ENCODE data around the gene BNIP5. TPM values are rescaled to one million over a fixed set of nuclear protein-coding genes. Genes with fewer than 3 reads are reported as not detected.
"Not testable (repeated sequence)": the region's sequence is repeated elsewhere in the genome, so short reads cannot be mapped to it uniquely, and the experiment has no call there.

BNIP5 gene
- total RNA-seq, 1 donor from 2014 or later: not detected

DNA sequence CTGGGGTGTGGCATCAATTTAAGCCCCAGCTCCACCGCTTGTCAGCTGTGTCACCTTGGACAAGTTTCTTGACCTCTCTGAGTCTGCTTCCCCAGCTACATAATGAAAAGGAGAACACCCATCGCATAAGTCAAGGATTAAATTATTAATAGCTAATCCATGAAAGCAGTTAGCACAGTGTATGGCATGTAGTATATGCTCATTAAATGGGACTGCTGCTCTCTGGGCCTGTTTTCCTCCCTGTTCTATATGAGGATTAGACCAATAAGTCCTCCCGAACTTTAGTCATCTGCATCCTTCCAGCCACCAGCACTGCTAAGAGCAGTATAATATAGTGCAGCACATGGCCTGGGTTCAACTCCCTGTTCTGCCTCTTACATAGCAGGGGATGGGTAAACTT is 31.1 kb upstream of the BNIP5 start:
- no peaks in the 10 kb centered on the region for H3K36me3 Mint-ChIP-seq
- Histone ChIP-seq H4K20me1 (ENCODE audit: low read depth) (no peaks in the 10 kb centered on the region), H3K27ac (no peak overlapping the region), H3K36me3 (no peaks in the 10 kb centered on the region), H3K4me3 (no peak overlapping the region), H3K9ac (no peak overlapping the region), H3K79me2 (ENCODE audit: low read depth) (no peaks in the 10 kb centered on the region), H2AFZ (replicated peaks) (no peak overlapping the region), H3K4me1 (no peaks in the 10 kb centered on the region), H3F3A (ENCODE audit: low read depth) (no peaks in the 10 kb centered on the region), H3K4me2 (no peak overlapping the region), H3K9me3 (ENCODE audit: low read depth) (no peaks in the 10 kb centered on the region), H3K27me3 (no peaks in the 10 kb centered on the region)
- no peak for DNase-seq (ENCODE audit: low spot score)
- no peak overlapping the region for H3K27ac Mint-ChIP-seq
- TF ChIP-seq CTCF (IDR thresholded peaks at IDR 0.05): no peak
- no peak for TF ChIP-seq EZH2phosphoT487 (IDR thresholded peaks at IDR 0.05)
- no peak for TF ChIP-seq EZH2 (IDR thresholded peaks at IDR 0.05)
- H3K9me3 Mint-ChIP-seq: no peaks in the 10 kb centered on the region
- peaks cover 6% of the 10 kb centered on the region for H3K4me1 Mint-ChIP-seq
- H3K27me3 Mint-ChIP-seq (ENCODE audit: insufficient read depth, low read depth): peaks cover 6% of the 10 kb centered on the region
- H3K4me3 Mint-ChIP-seq: no peak overlapping the region

DNA sequence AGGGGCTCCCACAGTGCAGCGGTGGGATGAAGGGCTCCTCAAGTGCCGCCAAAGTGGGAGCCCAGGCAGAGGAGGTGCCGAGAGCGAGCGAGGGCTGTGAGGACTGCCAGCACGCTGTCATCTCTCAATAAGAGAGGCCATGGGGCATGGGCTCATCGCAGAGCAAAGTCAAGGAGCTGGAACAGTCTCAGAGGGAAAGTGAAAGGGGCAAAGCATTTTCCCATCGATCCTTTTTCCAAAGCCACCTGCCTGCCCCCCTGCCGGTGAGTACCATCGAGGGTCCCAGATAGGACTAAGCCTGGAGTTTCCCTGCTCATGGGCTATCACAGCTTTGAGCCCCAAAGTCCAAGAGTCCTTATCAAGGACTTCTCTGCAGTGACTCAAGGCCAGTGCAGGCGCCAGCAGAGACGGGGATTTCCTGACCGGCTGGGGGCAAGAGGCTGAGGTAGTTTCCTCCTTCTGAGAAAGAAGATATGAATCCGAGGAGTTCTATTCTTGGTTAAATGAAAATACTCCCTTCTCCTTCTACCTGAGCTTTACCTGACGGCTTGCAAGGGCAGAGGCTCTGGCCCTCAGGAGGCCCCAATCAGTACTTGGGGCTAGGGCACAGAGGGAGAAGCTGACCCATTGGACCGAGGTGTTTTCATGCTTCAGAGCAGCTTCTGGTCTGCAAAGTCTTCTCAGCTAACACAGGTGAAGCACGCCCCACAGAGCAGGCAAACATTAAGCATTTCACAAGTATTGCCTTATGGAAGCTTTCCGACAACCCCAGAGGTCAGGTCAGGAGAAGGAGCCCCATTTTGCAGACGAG is 28.2 kb upstream of the BNIP5 start:
- Histone ChIP-seq H3K27me3 (no peaks in the 10 kb centered on the region), H4K20me1 (ENCODE audit: low read depth) (no peaks in the 10 kb centered on the region), H3K79me2 (ENCODE audit: low read depth) (no peaks in the 10 kb centered on the region), H3K4me1 (no peaks in the 10 kb centered on the region), H3F3A (ENCODE audit: low read depth) (no peaks in the 10 kb centered on the region), H3K4me3 (no peak overlapping the region), H3K9ac (no peak overlapping the region), H3K4me2 (no peak overlapping the region), H3K27ac (no peak overlapping the region), H2AFZ (replicated peaks) (no peak overlapping the region), H3K9me3 (ENCODE audit: low read depth) (no peaks in the 10 kb centered on the region), H3K36me3 (no peaks in the 10 kb centered on the region)
- no peak for DNase-seq (ENCODE audit: low spot score)
- peaks cover 10% of the 10 kb centered on the region for H3K4me1 Mint-ChIP-seq
- H3K27me3 Mint-ChIP-seq (ENCODE audit: insufficient read depth, low read depth): peaks cover 5% of the 10 kb centered on the region
- H3K36me3 Mint-ChIP-seq: no peaks in the 10 kb centered on the region
- H3K27ac Mint-ChIP-seq: no peak overlapping the region
- no peak overlapping the region for H3K4me3 Mint-ChIP-seq
- TF ChIP-seq CTCF (IDR thresholded peaks at IDR 0.05): no peak
- TF ChIP-seq EZH2phosphoT487 (IDR thresholded peaks at IDR 0.05): no peak
- no peaks in the 10 kb centered on the region for H3K9me3 Mint-ChIP-seq

DNA sequence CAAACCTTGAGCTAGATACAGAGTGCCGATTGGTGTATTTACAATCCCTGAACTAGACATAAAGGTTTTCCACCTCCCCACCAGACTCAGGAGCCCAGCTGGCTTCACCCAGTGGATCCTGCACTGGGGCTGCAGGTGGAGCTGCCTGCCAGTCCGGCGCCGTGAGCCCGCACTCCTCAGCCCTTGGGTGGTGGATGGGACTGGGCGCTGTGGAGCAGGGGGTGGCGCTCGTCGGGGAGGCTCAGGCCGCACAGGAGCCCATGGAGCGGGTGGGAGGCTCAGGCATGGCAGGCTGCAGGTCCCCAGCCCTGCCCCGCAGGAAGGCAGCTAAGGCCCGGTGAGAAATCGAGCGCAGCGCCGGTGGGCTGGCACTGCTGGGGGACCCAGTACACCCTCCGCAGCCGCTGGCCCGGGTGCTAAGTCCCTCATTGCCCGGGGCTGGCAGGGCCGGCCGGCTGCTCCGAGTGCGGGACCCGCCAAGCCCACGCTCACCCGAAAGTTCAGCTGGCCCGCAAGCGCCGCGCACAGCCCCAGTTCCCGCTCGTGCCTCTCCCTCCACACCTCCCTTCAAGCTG is 27.5 kb upstream of the BNIP5 start:
- not testable (repeated sequence) for H3K9ac ChIP-seq; H3K27ac ChIP-seq; H3K79me2 ChIP-seq (ENCODE audit: low read depth); H3K27ac Mint-ChIP-seq; H3K4me1 Mint-ChIP-seq; H3K36me3 ChIP-seq; H3K36me3 Mint-ChIP-seq; H3K9me3 ChIP-seq (ENCODE audit: low read depth); H4K20me1 ChIP-seq (ENCODE audit: low read depth); DNase-seq (ENCODE audit: low spot score); H3K9me3 Mint-ChIP-seq; H3K4me3 ChIP-seq; H3K27me3 ChIP-seq; H2AFZ ChIP-seq (replicated peaks); H3K4me3 Mint-ChIP-seq; H3F3A ChIP-seq (ENCODE audit: low read depth); H3K4me2 ChIP-seq; H3K4me1 ChIP-seq; H3K27me3 Mint-ChIP-seq (ENCODE audit: insufficient read depth, low read depth)

- not testable (repeated sequence) for H3K27ac ChIP-seq; H3K9me3 ChIP-seq (ENCODE audit: low read depth); H2AFZ ChIP-seq (replicated peaks); H3K27ac Mint-ChIP-seq; DNase-seq (ENCODE audit: low spot score); H3K36me3 ChIP-seq; H4K20me1 ChIP-seq (ENCODE audit: low read depth); H3K79me2 ChIP-seq (ENCODE audit: low read depth); H3K4me3 ChIP-seq; H3K36me3 Mint-ChIP-seq; H3K27me3 ChIP-seq; H3K4me3 Mint-ChIP-seq; H3K27me3 Mint-ChIP-seq (ENCODE audit: insufficient read depth, low read depth); H3F3A ChIP-seq (ENCODE audit: low read depth); H3K9ac ChIP-seq; H3K4me2 ChIP-seq; H3K9me3 Mint-ChIP-seq; H3K4me1 ChIP-seq
- peaks cover 13% of the 10 kb centered on the region for H3K4me1 Mint-ChIP-seq
Measured at GRCh38 chr6:36363371-36363752, 26.7 kb upstream of the BNIP5 start.
